Lower lobe of right lung (tissue), 1 donor: ENCODE results near the gene MARCO. TPM values are rescaled to one million over a fixed set of nuclear protein-coding genes. Genes with fewer than 3 reads are reported as not detected.

Source experiments
- total RNA-seq: library from RNA; stranded (reverse); fragmentation: NEBNext Ultra II Directional; extraction: Animal tissue kit (Norgen Biotek cat#: 25700); gene quantifications from one replicate; pipeline ENCODE4 v1.2.1, GENCODE V29; 2021
- donor health status: DM: no; HTN: yes; CAD: no; lungs with severe emphysema.

The MARCO gene
- total RNA-seq, 1 donor from 2014 or later, result 491 TPM

Other genes with a start within 250 kb of the MARCO start
- 0.15 TPM for gene EN1, start 94.5 kb upstream of the MARCO start, total RNA-seq
- not detected for gene C1QL2, start 216.6 kb downstream of the MARCO start, total RNA-seq